GM12878 (cell line): ENCODE data around the gene IL10. TPM values are rescaled to one million over a fixed set of nuclear protein-coding genes. Genes with fewer than 3 reads are reported as not detected.

Experiments used
- ATAC-seq: fragments of 200-7000 bp; cut with Tn5 transposase; 3 replicates; pipeline ENCODE4 v1.9.1; 2020; ENCODE audit warnings: mild to moderate bottlenecking, moderate library complexity
- BruUV-seq: library from RNA; stranded (reverse); fragments of 400-500 nt; replicated peaks from 2 replicates; lab custom pipeline; 2021; lab: Mats Ljungman, UMichigan
- CTCF ChIA-PET: fragments of 300-600 bp; sonication (Branson Sonifier 250); formaldehyde crosslinking; extraction: SDS; loops from one replicate; lab custom pipeline; 2021; ENCODE audit warnings: inconsistent platforms; lab: Yijun Ruan, JAX
- POLR2A ChIA-PET: fragments of 350-600 bp; formaldehyde crosslinking; extraction: SDS; loops from one replicate; lab custom pipeline; 2021; ENCODE audit warnings: inconsistent platforms; lab: Charles Lee
- RAD21 ChIA-PET: fragments of 300-600 bp; sonication (Branson Sonifier 250); formaldehyde crosslinking; loops from one replicate; lab custom pipeline; 2023; ENCODE audit warnings: antibody characterized with exemption; ENCODE audit not compliant: unreplicated experiment; lab: Charles Lee
- SMC1A ChIA-PET: fragments of 300-600 bp; sonication (Branson Sonifier 250); formaldehyde crosslinking; loops from one replicate; lab custom pipeline; 2023; ENCODE audit not compliant: unreplicated experiment, uncharacterized antibody; lab: Charles Lee
- DNase-seq: peaks from one replicate; pipeline ENCODE4 v3.0.0-alpha.2; 2011; ENCODE audit warnings: low read depth, low spot score
- FAIRE-seq: peaks from 3 replicates; lab custom pipeline; 2011; peaks lifted over from hg19 to GRCh38; lab: Jason Lieb, UNC
- H2AFZ ChIP-seq: 2 replicates; pipeline ENCODE4 v1.6.0; 2011; ENCODE audit warnings: low read depth, low read length, control low read depth; ENCODE audit not compliant: control insufficient read depth
- H3K27ac ChIP-seq: 2 replicates; pipeline ENCODE4 v1.5.1; 2011; ENCODE audit warnings: control low read depth; ENCODE audit not compliant: control insufficient read depth, insufficient read depth
- H3K27me3 ChIP-seq, 2 experiments: replicated peaks in 1 of 2; 2 replicates each; pipeline versions ENCODE4 v1.6.0 to v1.6.1; 2011; ENCODE audit warnings: low read length in 1 of 2; ENCODE audit not compliant: control insufficient read depth in 2 of 2, insufficient read depth in 2 of 2
- H3K36me3 ChIP-seq, 2 experiments: 2 replicates each; pipeline ENCODE4 v1.5.1; 2011; ENCODE audit warnings: low read length in 1 of 2; ENCODE audit not compliant: control insufficient read depth in 2 of 2, insufficient read depth in 2 of 2
- H3K4me1 ChIP-seq: 2 replicates; pipeline ENCODE4 v1.6.1; 2011; ENCODE audit warnings: mild to moderate bottlenecking, low read length, moderate library complexity, mixed read lengths; ENCODE audit not compliant: control insufficient read depth, insufficient read depth
- H3K4me2 ChIP-seq: 2 replicates; pipeline ENCODE4 v1.6.0; 2011; ENCODE audit warnings: control low read depth; ENCODE audit not compliant: control insufficient read depth, insufficient read depth
- H3K4me3 ChIP-seq: fragments of 200-600 bp; sonication (generic); 2 replicates; pipeline ENCODE4 v1.5.1; 2016
- H3K79me2 ChIP-seq: 2 replicates; pipeline ENCODE4 v1.6.0; 2011; ENCODE audit warnings: low read length; ENCODE audit not compliant: control insufficient read depth, insufficient read depth
- H3K9ac ChIP-seq: 2 replicates; pipeline ENCODE4 v1.8.0; 2011; ENCODE audit warnings: low read length, control low read depth, mixed read lengths; ENCODE audit not compliant: control insufficient read depth, insufficient read depth
- H3K9me3 ChIP-seq: replicated peaks from 3 replicates; pipeline ENCODE4 v1.5.1; 2011; ENCODE audit warnings: mild to moderate bottlenecking, low read length; ENCODE audit not compliant: control insufficient read depth, insufficient read depth
- H4K20me1 ChIP-seq: 2 replicates; pipeline ENCODE4 v1.6.0; 2011; ENCODE audit not compliant: control insufficient read depth, insufficient read depth
- CREM ChIP-seq: IDR thresholded peaks from 2 replicates; pipeline ENCODE4 v1.6.1; 2014; ENCODE audit warnings: antibody characterized with exemption, low read depth
- NFYB ChIP-seq: IDR thresholded peaks from 2 replicates; pipeline ENCODE4 v1.6.1; 2011; ENCODE audit warnings: low read depth, mild to moderate bottlenecking, low read length, improper control_type of control experiment, moderate library complexity; ENCODE audit not compliant: insufficient read depth
- POU2F2 ChIP-seq: IDR thresholded peaks from 3 replicates; pipeline ENCODE4 v1.6.1; 2011; ENCODE audit warnings: low read depth, mild to moderate bottlenecking, low read length, borderline replicate concordance
- SMAD5 ChIP-seq: IDR thresholded peaks from 2 replicates; pipeline ENCODE4 v1.6.1; 2016; ENCODE audit warnings: antibody characterized with exemption, low read depth
- SREBF1 ChIP-seq: IDR thresholded peaks from 2 replicates; pipeline ENCODE4 v1.6.1; 2012; ENCODE audit warnings: mild to moderate bottlenecking, low read length
- WRNIP1 ChIP-seq: IDR thresholded peaks from 2 replicates; pipeline ENCODE4 v1.6.1; 2011; ENCODE audit warnings: low read depth, low read length, improper control_type of control experiment, borderline replicate concordance
- WGBS: methylation state at CpG from one replicate; pipeline ENCODE4 v1.1.6; 2016; ENCODE audit warnings: low lambda C conversion rate; ENCODE audit not compliant: insufficient replicate concordance, insufficient coverage; ENCODE audit errors: missing lambda C conversion rate; 5-methylcytosine and 5-hydroxymethylcytosine counted together
- in situ Hi-C: fragments of 300-500 bp; cut with MboI; formaldehyde crosslinking; loops from 9 replicates; pipeline ENCODE4 v1.14.3; 2018; ENCODE audit warnings: mixed read lengths
- intact Hi-C: fragments of 100-400 bp; cut with micrococcal nuclease; formaldehyde crosslinking; loops from one replicate; pipeline ENCODE4 v1.14.2; 2022; ENCODE audit not compliant: unreplicated experiment
- polyA plus RNA-seq, 11 experiments: library from polyadenylated mRNA; depleted of rRNA in 4 of 11; unstranded in 6 of 11; stranded (reverse) in 5 of 11; fragments of >200 nt; fragmentation: Nextera tagmentation in 4 of 11; fragmentation: Illumina TruSeq in 1 of 11; extraction: Ambion mirVana in 4 of 11; extraction: Trizol in 1 of 11; gene quantifications; 1 replicate in 1 of 11; 2 replicates in 10 of 11; pipeline versions ENCODE4 v1.2.1 to v1.2.3, GENCODE V29; 2011 to 2016; ENCODE audit warnings: inconsistent platforms in 2 of 11, missing spikeins in 2 of 11, low read depth in 1 of 11
- total RNA-seq, 4 experiments: library from RNA; depleted of rRNA in 3 of 4; stranded (reverse); fragments of >200 nt in 3 of 4; fragmentation: Illumina TruSeq in 1 of 4; extraction: Trizol in 1 of 4; gene quantifications; 2 replicates each; pipeline versions ENCODE4 v1.2.1 to v1.2.3, GENCODE V29; 2013 to 2021
- TF ChIP-seq, protein P1 (sequence below): IDR thresholded peaks from 2 replicates; pipeline ENCODE4 v1.6.1; 2012; ENCODE audit warnings: mild to moderate bottlenecking, low read depth, low read length
- TF ChIP-seq, protein P2 (sequence below): IDR thresholded peaks from 2 replicates; pipeline ENCODE4 v1.6.1; 2011; ENCODE audit warnings: borderline replicate concordance, low read depth, mild to moderate bottlenecking, moderate library complexity, low read length; ENCODE audit not compliant: insufficient read depth, poor library complexity, severe bottlenecking
- TF ChIP-seq, protein P3 (sequence below): fragments of 450-650 bp; IDR thresholded peaks from 2 replicates; pipeline ENCODE4 v1.6.1; 2017; ENCODE audit warnings: low read depth, mild to moderate bottlenecking, moderate library complexity
- TF ChIP-seq, protein P4 (sequence below): fragments of 150-350 bp; IDR thresholded peaks from 2 replicates; pipeline ENCODE4 v1.6.1; 2016; ENCODE audit warnings: low read depth, low read length

Gene IL10
- total and polyA plus RNA-seq, 10 of the 15 experiments (the other 5 are each of a cell fraction or from before 2014, with no cell fraction given) = 0.34 to 5.0 (median 1.1) TPM

DNA sequence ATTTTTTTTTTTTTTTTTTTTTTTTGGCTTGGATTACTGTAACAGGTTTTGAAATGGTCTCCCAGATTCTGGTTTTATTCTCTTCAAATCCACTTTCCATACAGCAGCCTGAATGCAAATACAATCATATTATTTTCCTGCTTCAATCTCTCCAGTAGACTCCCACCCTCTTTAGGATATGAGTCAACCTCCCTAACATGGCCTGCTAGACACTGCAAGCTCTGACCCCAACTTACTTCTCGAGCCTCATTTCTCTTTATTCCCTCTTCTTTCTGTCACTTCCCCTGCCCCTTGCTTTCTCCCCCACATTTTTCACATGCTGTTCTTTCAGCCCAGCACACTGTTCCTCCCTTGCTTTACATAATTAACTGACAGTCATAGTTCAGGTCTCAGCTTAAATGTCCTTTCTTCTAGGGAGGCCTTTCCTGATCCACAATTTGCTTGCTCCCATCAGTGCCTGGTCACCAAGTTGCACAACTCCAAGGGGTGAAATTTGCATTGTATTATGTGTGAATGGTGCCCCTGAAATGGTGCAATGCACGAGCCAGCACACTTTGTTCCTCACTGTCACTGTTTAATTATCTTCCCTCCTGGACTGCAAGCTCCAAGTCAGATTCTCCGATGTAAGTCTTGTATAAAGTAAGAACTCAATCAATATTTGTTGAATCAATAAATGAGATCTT lies 23.8 kb downstream of the IL10 start:
- RAD21 ChIA-PET = interaction anchor here (0.7 to 2.2 kb wide), 5 partner anchors 8 to 21 kb away, joined by 3 to 8 read pairs (median 3); partner anchors contain the start of gene IL19
- Histone ChIP-seq H3K36me3 (no peaks in the 10 kb centered on the region), H3K79me2 (no peaks in the 10 kb centered on the region), H3K4me2 (no peak overlapping the region), H2AFZ (no peak overlapping the region), H3K4me3 (no peak overlapping the region), H3K27ac (no peak overlapping the region), H3K4me1 (peaks cover 15% of the 10 kb centered on the region), H3K9ac (no peak overlapping the region), H4K20me1 (no peaks in the 10 kb centered on the region), H3K9me3 (no peaks in the 10 kb centered on the region), H3K27me3 (no peaks in the 10 kb centered on the region)
- SMC1A ChIA-PET = interaction anchor here (0.9 to 2.0 kb wide), 9 partner anchors 8 to 59 kb away, joined by 3 to 9 read pairs (median 5); no protein-coding TSS in a partner anchor
- ATAC-seq (no peak), FAIRE-seq (no peak)
- POLR2A ChIA-PET = interaction anchor here (0.6 to 1.9 kb wide), 8 partner anchors 8 to 515 kb away, joined by 3 to 11 read pairs (median 4); partner anchors contain the start of gene IL19
- BruUV-seq = no TSS peak
- CTCF ChIA-PET = interaction anchor here (1.1 to 1.9 kb wide), 10 partner anchors 12 to 117 kb away, joined by 3 to 10 read pairs (median 4); partner anchors contain the start of gene IL19
- in situ Hi-C loops = no loop called here
- intact Hi-C loops = no loop called here
- 55% methylated on average over 3 of the region's 3 CpGs for WGBS
- TF ChIP-seq, protein P1, sequence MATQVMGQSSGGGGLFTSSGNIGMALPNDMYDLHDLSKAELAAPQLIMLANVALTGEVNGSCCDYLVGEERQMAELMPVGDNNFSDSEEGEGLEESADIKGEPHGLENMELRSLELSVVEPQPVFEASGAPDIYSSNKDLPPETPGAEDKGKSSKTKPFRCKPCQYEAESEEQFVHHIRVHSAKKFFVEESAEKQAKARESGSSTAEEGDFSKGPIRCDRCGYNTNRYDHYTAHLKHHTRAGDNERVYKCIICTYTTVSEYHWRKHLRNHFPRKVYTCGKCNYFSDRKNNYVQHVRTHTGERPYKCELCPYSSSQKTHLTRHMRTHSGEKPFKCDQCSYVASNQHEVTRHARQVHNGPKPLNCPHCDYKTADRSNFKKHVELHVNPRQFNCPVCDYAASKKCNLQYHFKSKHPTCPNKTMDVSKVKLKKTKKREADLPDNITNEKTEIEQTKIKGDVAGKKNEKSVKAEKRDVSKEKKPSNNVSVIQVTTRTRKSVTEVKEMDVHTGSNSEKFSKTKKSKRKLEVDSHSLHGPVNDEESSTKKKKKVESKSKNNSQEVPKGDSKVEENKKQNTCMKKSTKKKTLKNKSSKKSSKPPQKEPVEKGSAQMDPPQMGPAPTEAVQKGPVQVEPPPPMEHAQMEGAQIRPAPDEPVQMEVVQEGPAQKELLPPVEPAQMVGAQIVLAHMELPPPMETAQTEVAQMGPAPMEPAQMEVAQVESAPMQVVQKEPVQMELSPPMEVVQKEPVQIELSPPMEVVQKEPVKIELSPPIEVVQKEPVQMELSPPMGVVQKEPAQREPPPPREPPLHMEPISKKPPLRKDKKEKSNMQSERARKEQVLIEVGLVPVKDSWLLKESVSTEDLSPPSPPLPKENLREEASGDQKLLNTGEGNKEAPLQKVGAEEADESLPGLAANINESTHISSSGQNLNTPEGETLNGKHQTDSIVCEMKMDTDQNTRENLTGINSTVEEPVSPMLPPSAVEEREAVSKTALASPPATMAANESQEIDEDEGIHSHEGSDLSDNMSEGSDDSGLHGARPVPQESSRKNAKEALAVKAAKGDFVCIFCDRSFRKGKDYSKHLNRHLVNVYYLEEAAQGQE = no peak
- TF ChIP-seq WRNIP1 (no peak), SREBF1 (no peak), CREM (no peak), POU2F2 (no peak), SMAD5 (no peak), NFYB (no peak)
- TF ChIP-seq, protein P2, sequence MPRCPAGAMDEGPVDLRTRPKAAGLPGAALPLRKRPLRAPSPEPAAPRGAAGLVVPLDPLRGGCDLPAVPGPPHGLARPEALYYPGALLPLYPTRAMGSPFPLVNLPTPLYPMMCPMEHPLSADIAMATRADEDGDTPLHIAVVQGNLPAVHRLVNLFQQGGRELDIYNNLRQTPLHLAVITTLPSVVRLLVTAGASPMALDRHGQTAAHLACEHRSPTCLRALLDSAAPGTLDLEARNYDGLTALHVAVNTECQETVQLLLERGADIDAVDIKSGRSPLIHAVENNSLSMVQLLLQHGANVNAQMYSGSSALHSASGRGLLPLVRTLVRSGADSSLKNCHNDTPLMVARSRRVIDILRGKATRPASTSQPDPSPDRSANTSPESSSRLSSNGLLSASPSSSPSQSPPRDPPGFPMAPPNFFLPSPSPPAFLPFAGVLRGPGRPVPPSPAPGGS = no peak
- TF ChIP-seq, protein P3, sequence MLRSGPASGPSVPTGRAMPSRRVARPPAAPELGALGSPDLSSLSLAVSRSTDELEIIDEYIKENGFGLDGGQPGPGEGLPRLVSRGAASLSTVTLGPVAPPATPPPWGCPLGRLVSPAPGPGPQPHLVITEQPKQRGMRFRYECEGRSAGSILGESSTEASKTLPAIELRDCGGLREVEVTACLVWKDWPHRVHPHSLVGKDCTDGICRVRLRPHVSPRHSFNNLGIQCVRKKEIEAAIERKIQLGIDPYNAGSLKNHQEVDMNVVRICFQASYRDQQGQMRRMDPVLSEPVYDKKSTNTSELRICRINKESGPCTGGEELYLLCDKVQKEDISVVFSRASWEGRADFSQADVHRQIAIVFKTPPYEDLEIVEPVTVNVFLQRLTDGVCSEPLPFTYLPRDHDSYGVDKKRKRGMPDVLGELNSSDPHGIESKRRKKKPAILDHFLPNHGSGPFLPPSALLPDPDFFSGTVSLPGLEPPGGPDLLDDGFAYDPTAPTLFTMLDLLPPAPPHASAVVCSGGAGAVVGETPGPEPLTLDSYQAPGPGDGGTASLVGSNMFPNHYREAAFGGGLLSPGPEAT = no peak
- TF ChIP-seq, protein P4, sequence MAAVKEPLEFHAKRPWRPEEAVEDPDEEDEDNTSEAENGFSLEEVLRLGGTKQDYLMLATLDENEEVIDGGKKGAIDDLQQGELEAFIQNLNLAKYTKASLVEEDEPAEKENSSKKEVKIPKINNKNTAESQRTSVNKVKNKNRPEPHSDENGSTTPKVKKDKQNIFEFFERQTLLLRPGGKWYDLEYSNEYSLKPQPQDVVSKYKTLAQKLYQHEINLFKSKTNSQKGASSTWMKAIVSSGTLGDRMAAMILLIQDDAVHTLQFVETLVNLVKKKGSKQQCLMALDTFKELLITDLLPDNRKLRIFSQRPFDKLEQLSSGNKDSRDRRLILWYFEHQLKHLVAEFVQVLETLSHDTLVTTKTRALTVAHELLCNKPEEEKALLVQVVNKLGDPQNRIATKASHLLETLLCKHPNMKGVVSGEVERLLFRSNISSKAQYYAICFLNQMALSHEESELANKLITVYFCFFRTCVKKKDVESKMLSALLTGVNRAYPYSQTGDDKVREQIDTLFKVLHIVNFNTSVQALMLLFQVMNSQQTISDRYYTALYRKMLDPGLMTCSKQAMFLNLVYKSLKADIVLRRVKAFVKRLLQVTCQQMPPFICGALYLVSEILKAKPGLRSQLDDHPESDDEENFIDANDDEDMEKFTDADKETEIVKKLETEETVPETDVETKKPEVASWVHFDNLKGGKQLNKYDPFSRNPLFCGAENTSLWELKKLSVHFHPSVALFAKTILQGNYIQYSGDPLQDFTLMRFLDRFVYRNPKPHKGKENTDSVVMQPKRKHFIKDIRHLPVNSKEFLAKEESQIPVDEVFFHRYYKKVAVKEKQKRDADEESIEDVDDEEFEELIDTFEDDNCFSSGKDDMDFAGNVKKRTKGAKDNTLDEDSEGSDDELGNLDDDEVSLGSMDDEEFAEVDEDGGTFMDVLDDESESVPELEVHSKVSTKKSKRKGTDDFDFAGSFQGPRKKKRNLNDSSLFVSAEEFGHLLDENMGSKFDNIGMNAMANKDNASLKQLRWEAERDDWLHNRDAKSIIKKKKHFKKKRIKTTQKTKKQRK = no peak
- TF ChIP-seq, all 136 proteins: peak for 0
- DNase-seq = no peak
